ENCODE measurements around the gene GADD45G. TPM values are rescaled to one million over a fixed set of nuclear protein-coding genes. Genes with fewer than 3 reads are reported as not detected.

The GADD45G gene
- total RNA-seq, 1 experiment from 2014 or later = 7.7 TPM

DNA sequence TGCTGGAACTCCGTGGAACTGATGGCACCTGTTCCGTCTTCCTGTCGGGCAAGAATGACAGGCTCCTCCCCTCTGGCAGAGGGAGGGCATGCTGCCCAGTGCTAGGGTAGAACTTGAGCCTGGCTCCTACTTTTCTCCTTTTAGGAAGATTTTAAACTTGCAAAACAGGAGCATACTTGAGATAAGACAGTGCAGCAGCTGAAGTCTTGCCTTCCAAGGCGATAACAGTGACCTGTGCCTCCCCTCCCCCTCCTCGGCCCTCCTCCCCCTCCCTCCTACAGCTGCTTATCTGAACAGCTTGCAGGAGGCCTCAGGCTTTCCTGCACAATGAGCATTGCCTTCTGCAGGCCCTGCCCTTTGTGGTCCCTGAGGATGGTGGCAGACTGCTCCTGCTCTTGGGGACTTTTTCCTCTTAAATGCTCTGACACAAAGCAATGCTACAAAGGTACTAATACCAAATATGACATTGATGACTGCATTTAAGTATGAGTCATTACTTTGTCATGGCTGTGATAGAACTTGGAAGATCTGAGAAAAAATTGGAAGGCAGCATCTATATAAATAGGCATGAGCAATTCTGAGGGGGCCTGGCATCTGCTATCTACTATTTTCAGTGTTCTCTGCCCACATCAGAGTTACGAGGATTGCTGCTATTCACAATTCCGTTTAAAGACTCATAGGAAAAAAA, 2.0 kb downstream of the GADD45G start:
- peak overlapping the region; percentile 81 to 92 for H3K4me3 Mint-ChIP-seq

More for the DNA sequence above, 2.0 kb downstream of the GADD45G start:
- TF ChIP-seq, protein P1, sequence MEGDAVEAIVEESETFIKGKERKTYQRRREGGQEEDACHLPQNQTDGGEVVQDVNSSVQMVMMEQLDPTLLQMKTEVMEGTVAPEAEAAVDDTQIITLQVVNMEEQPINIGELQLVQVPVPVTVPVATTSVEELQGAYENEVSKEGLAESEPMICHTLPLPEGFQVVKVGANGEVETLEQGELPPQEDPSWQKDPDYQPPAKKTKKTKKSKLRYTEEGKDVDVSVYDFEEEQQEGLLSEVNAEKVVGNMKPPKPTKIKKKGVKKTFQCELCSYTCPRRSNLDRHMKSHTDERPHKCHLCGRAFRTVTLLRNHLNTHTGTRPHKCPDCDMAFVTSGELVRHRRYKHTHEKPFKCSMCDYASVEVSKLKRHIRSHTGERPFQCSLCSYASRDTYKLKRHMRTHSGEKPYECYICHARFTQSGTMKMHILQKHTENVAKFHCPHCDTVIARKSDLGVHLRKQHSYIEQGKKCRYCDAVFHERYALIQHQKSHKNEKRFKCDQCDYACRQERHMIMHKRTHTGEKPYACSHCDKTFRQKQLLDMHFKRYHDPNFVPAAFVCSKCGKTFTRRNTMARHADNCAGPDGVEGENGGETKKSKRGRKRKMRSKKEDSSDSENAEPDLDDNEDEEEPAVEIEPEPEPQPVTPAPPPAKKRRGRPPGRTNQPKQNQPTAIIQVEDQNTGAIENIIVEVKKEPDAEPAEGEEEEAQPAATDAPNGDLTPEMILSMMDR (conservative IDR thresholded peaks at IDR 0.05) = no peak
- no CpG with 5 or more reads among the region's 7 CpGs for WGBS (ENCODE audit: extremely low coverage, insufficient read length, low lambda C conversion rate)
- Mint-ChIP-seq H3K36me3 (ENCODE audit: insufficient read depth in 1 of 3, low read depth in 3 of 3) (peaks cover 4 to 30% (median 11%) of the 10 kb centered on the region in 3 experiments; a peak in 6 of 7 replicates), H3K27me3 (ENCODE audit: low read depth) (peaks cover 46% of the 10 kb centered on the region), H3K9me3 (peaks cover 2 to 6% of the 10 kb centered on the region in 2 experiments; a peak in 3 of 5 replicates), H3K4me1 (peaks cover 59 to 62% of the 10 kb centered on the region in 2 experiments), H3K27ac (peak overlapping the region in 1 of 3 experiments; percentile 30; a peak in 1 of 7 replicates)
- Histone ChIP-seq H3K14ac (ENCODE audit: insufficient read depth, low read length) (no peak overlapping the region), H3K23ac (ENCODE audit: insufficient read length, low read depth, low read length) (no peak overlapping the region), H2BK20ac (ENCODE audit: low read depth, low read length, poor library complexity, severe bottlenecking) (no peak overlapping the region), H3K79me2 (ENCODE audit: insufficient read depth, low read length) (peaks cover 2% of the 10 kb centered on the region; the same call in 1 of the 2 replicates), H3K27me3 (ENCODE audit: insufficient read depth, low read length) (no peaks in the 10 kb centered on the region), H2BK120ac (ENCODE audit: low read depth, low read length, poor library complexity, severe bottlenecking) (no peak overlapping the region), H2BK12ac (ENCODE audit: insufficient read length, low read depth, low read length) (no peak overlapping the region), H2BK5ac (ENCODE audit: insufficient read length, low read length) (no peak overlapping the region), H3K4me2 (ENCODE audit: insufficient read depth, insufficient read length, low read length) (peak overlapping the region; percentile 68), H4K20me1 (ENCODE audit: control insufficient read depth, insufficient read depth, insufficient read length) (no peaks in the 10 kb centered on the region), H3K23me2 (ENCODE audit: insufficient read length, low read depth, low read length, poor library complexity, severe bottlenecking) (peaks cover 24% of the 10 kb centered on the region), H2AK5ac (ENCODE audit: insufficient read length, low read length) (no peak overlapping the region), H3K56ac (ENCODE audit: insufficient read length, low read depth, low read length) (no peak overlapping the region), H3K9ac (ENCODE audit: extremely low read depth, insufficient read length, low read length) (no peak overlapping the region), H4K91ac (ENCODE audit: insufficient read length, low read depth, low read length) (no peak overlapping the region), H4K5ac (ENCODE audit: insufficient read length, low read depth, low read length) (no peak overlapping the region), H3K79me1 (ENCODE audit: insufficient read depth, low read depth, low read length, poor library complexity, severe bottlenecking) (no peaks in the 10 kb centered on the region), H4K8ac (replicated peaks; ENCODE audit: insufficient read length, low read depth, low read length) (no peak overlapping the region), H3K4me1 (ENCODE audit: insufficient read depth, low read length) (no peaks in the 10 kb centered on the region; the same call in 1 of the 2 replicates), H3K9me3 (ENCODE audit: control insufficient read depth, low read depth, low read length) (no peaks in the 10 kb centered on the region), H3K18ac (ENCODE audit: insufficient read length, low read depth, low read length) (no peak overlapping the region), H3K27ac (ENCODE audit: insufficient read length, low read depth, low read length) (no peak overlapping the region), H2AFZ (ENCODE audit: low read length) (no peak overlapping the region), H2BK15ac (ENCODE audit: low read depth, low read length) (no peak overlapping the region), H3T11ph (ENCODE audit: low read length) (no peak overlapping the region), H3K4ac (ENCODE audit: low read depth, low read length) (no peak overlapping the region)
- peak; percentile 52 for DNase-seq
